ENCODE data around the gene GABARAPL2. TPM values are rescaled to one million over a fixed set of nuclear protein-coding genes. Genes with fewer than 3 reads are reported as not detected.

GABARAPL2 gene
- polyA plus RNA-seq, 1 donor (not counting 4 experiments of a cell fraction or from before 2014, with no cell fraction given), result 95.8 TPM

DNA sequence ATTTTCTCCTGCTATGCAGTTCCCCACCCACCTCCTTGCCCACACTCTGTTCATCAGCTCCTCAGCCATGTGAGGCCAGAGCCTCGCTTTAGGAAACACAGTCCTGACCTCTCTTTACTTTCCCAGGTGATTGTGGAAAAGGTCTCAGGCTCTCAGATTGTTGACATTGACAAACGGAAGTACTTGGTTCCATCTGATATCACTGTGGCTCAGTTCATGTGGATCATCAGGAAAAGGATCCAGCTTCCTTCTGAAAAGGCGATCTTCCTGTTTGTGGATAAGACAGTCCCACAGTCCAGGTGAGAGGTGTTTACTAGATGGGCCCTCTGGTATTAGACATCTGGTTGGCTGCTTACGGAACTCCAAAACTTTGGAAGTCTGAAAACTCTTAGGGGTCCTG, 1.7 kb downstream of the GABARAPL2 start:
- H3K9ac ChIP-seq (ENCODE audit: control insufficient read depth, extremely low read depth, insufficient read depth, low read length), result no peak overlapping the region
- no peak overlapping the region for H2AFZ ChIP-seq (ENCODE audit: control insufficient read depth, low read length)
- H3K4me1 ChIP-seq (ENCODE audit: control insufficient read depth, extremely low read depth, insufficient read depth, low read length), result peaks cover 21% of the 10 kb centered on the region
- no peaks in the 10 kb centered on the region for H3K9me3 ChIP-seq (ENCODE audit: control insufficient read depth, low read depth, low read length)
- dilution Hi-C loops (cut with MboI; ENCODE audit: extremely low pct_ligation_motif_present, low sequenced_read_pairs), result no loop called here
- H3K9me1 ChIP-seq (ENCODE audit: control insufficient read depth, extremely low read depth, insufficient read depth, low read length), result no peaks in the 10 kb centered on the region
- H3K79me2 ChIP-seq (ENCODE audit: control insufficient read depth, insufficient read depth, low read length), result peaks cover 20% of the 10 kb centered on the region
- FAIRE-seq (no peak), DNase-seq (ENCODE audit: low read depth, low spot score) (no peak)
- TF ChIP-seq, protein P1, sequence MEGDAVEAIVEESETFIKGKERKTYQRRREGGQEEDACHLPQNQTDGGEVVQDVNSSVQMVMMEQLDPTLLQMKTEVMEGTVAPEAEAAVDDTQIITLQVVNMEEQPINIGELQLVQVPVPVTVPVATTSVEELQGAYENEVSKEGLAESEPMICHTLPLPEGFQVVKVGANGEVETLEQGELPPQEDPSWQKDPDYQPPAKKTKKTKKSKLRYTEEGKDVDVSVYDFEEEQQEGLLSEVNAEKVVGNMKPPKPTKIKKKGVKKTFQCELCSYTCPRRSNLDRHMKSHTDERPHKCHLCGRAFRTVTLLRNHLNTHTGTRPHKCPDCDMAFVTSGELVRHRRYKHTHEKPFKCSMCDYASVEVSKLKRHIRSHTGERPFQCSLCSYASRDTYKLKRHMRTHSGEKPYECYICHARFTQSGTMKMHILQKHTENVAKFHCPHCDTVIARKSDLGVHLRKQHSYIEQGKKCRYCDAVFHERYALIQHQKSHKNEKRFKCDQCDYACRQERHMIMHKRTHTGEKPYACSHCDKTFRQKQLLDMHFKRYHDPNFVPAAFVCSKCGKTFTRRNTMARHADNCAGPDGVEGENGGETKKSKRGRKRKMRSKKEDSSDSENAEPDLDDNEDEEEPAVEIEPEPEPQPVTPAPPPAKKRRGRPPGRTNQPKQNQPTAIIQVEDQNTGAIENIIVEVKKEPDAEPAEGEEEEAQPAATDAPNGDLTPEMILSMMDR (optimal IDR thresholded peaks at IDR 0.05 in 1 of 3, IDR thresholded peaks at IDR 0.05 in 1 of 3, conservative IDR thresholded peaks at IDR 0.05 in 1 of 3; ENCODE audit: extremely low read depth in 1 of 3, insufficient read depth in 2 of 3, low read length in 3 of 3), result no peak
- TF ChIP-seq EZH2 (IDR thresholded peaks at IDR 0.05; ENCODE audit: low read length), result no peak
- H3K36me3 ChIP-seq (ENCODE audit: control insufficient read depth in 2 of 2, extremely low read depth in 1 of 2, insufficient read depth in 2 of 2, low read length in 2 of 2), result peaks cover 13 to 34% of the 10 kb centered on the region in 2 experiments
- no peaks in the 10 kb centered on the region for H4K20me1 ChIP-seq (ENCODE audit: control insufficient read depth, extremely low read depth, insufficient read depth, low read length)
- no peak overlapping the region for H3K4me3 ChIP-seq (ENCODE audit: control insufficient read depth in 2 of 3, extremely low read depth in 1 of 3, insufficient read depth in 2 of 3, low read depth in 1 of 3, low read length in 3 of 3)
- H3K4me2 ChIP-seq (ENCODE audit: control insufficient read depth, extremely low read depth, insufficient read depth, low read depth, low read length), result no peak overlapping the region
- H3K27me3 ChIP-seq (ENCODE audit: control insufficient read depth, extremely low read depth, insufficient read depth, low read length), result no peaks in the 10 kb centered on the region
- no peak overlapping the region for H3K27ac ChIP-seq (ENCODE audit: control insufficient read depth, insufficient read depth, low read length)

DNA sequence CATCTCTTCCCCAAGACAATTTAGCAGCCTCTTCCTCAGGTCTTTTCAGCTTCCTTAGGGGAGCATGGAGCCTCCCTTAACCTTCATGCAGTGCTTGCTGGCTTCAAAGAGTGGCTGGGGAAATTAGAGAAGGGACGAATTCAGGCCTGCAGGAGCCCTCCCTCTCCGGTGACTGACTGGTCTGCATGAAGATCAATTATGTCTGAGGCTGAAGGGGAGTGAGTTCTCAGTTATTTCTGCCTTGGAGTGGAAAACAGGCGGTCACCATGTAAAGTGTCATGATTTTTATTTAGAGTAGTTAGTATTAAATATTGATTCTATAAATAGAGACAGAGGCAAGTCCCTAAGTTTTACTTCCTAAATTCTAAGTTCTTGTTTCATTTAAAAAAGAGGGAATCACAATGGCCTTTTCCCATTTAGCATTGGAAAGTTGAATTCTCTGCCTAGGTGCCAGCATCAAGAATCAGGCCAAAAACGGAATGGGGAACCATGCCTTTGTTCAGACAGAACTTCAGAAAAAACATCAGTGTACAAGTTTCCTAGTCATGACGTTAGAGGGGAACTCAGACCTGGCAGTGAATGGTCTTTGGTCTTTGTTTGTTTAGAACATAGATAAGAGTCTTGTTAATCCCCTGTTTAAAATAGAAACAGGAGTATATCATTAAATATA, 4.4 kb downstream of the GABARAPL2 start:
- H4K20me1 ChIP-seq (ENCODE audit: control insufficient read depth, extremely low read depth, insufficient read depth, low read length), result no peaks in the 10 kb centered on the region
- no peak overlapping the region for H3K9ac ChIP-seq (ENCODE audit: control insufficient read depth, extremely low read depth, insufficient read depth, low read length)
- no peak overlapping the region for H3K4me3 ChIP-seq (ENCODE audit: control insufficient read depth in 2 of 3, extremely low read depth in 1 of 3, insufficient read depth in 2 of 3, low read depth in 1 of 3, low read length in 3 of 3)
- peaks cover 20% of the 10 kb centered on the region for H3K79me2 ChIP-seq (ENCODE audit: control insufficient read depth, insufficient read depth, low read length)
- dilution Hi-C loops (cut with MboI; ENCODE audit: extremely low pct_ligation_motif_present, low sequenced_read_pairs), result no loop called here
- peaks cover 19 to 37% of the 10 kb centered on the region in 2 experiments for H3K36me3 ChIP-seq (ENCODE audit: control insufficient read depth in 2 of 2, extremely low read depth in 1 of 2, insufficient read depth in 2 of 2, low read length in 2 of 2)
- H2AFZ ChIP-seq (ENCODE audit: control insufficient read depth, low read length), result no peak overlapping the region
- no peaks in the 10 kb centered on the region for H3K9me3 ChIP-seq (ENCODE audit: control insufficient read depth, low read depth, low read length)
- no peak overlapping the region for H3K4me2 ChIP-seq (ENCODE audit: control insufficient read depth, extremely low read depth, insufficient read depth, low read depth, low read length)
- DNase-seq (ENCODE audit: low read depth, low spot score) (no peak), FAIRE-seq (no peak)
- H3K27ac ChIP-seq (ENCODE audit: control insufficient read depth, insufficient read depth, low read length), result no peak overlapping the region
- TF ChIP-seq EZH2 (IDR thresholded peaks at IDR 0.05; ENCODE audit: low read length), result no peak
- TF ChIP-seq, protein P1 (optimal IDR thresholded peaks at IDR 0.05 in 1 of 3, IDR thresholded peaks at IDR 0.05 in 1 of 3, conservative IDR thresholded peaks at IDR 0.05 in 1 of 3; ENCODE audit: extremely low read depth in 1 of 3, insufficient read depth in 2 of 3, low read length in 3 of 3), result no peak
- H3K9me1 ChIP-seq (ENCODE audit: control insufficient read depth, extremely low read depth, insufficient read depth, low read length), result no peaks in the 10 kb centered on the region
- peaks cover 10% of the 10 kb centered on the region for H3K4me1 ChIP-seq (ENCODE audit: control insufficient read depth, extremely low read depth, insufficient read depth, low read length)
- no peaks in the 10 kb centered on the region for H3K27me3 ChIP-seq (ENCODE audit: control insufficient read depth, extremely low read depth, insufficient read depth, low read length)

Data from keratinocyte (primary cell).